B cell (primary cell): ENCODE measurements around the gene ZCCHC24.

ENCODE experiments used
- CTCF ChIP-seq: fragments of 200-600 bp; IDR thresholded peaks from one replicate; pipeline ENCODE4 v1.8.0; 2022; ENCODE audit warnings: antibody characterized with exemption, mild to moderate bottlenecking
- EZH2 ChIP-seq: IDR thresholded peaks from 2 replicates; pipeline ENCODE4 v1.6.1; 2012; ENCODE audit warnings: borderline replicate concordance, low read depth, mild to moderate bottlenecking, moderate library complexity, low read length; ENCODE audit not compliant: insufficient read depth, poor library complexity, severe bottlenecking

GRCh38 chr10:79396520-79396919 is 48.9 kb downstream of the ZCCHC24 start:
- TF ChIP-seq CTCF (no peak), EZH2 (no peak)
